H1 (cell line): ENCODE measurements around the gene RS1. TPM values are rescaled to one million over a fixed set of nuclear protein-coding genes. Genes with fewer than 3 reads are reported as not detected.

ENCODE experiments used
- CTCF ChIA-PET: fragments of 300-600 bp; sonication (Branson Sonifier 250); formaldehyde crosslinking; loops from one replicate; lab custom pipeline; 2021; ENCODE audit not compliant: partially characterized antibody; lab: Charles Lee
- POLR2A ChIA-PET: fragments of 300-600 bp; sonication (Branson Sonifier 250); formaldehyde crosslinking; loops from one replicate; lab custom pipeline; 2021; ENCODE audit warnings: inconsistent platforms; ENCODE audit not compliant: partially characterized antibody; lab: Charles Lee
- DNase-seq, 2 experiments: peaks; one replicate each; pipeline versions ENCODE4 v3.0.0 to v3.0.0-alpha.2; 2010 to 2022; ENCODE audit warnings: low spot score in 2 of 2, low read depth in 1 of 2, mixed read lengths in 1 of 2
- FAIRE-seq: peaks from 2 replicates; lab custom pipeline; 2011; peaks lifted over from hg19 to GRCh38; lab: Jason Lieb, UNC
- H2AFZ ChIP-seq: 2 replicates; pipeline ENCODE4 v1.8.1; 2012; ENCODE audit warnings: low read length, inconsistent platforms
- H2AK5ac ChIP-seq: 2 replicates; pipeline ENCODE4 v1.6.1; 2013; ENCODE audit warnings: low read depth, low read length
- H2BK120ac ChIP-seq: replicated peaks from 2 replicates; pipeline ENCODE3; 2013; ENCODE audit warnings: low read depth, low read length, inconsistent platforms
- H2BK12ac ChIP-seq: 2 replicates; pipeline ENCODE4 v1.6.1; 2013; ENCODE audit warnings: low read depth, low read length
- H2BK15ac ChIP-seq: 2 replicates; pipeline ENCODE4 v1.6.1; 2013; ENCODE audit warnings: low read length
- H2BK20ac ChIP-seq: 2 replicates; pipeline ENCODE4 v1.6.1; 2013; ENCODE audit warnings: low read length
- H2BK5ac ChIP-seq: 2 replicates; pipeline ENCODE4 v1.6.1; 2013; ENCODE audit warnings: low read depth, low read length
- H3K14ac ChIP-seq: 2 replicates; pipeline ENCODE4 v1.6.1; 2013; ENCODE audit warnings: inconsistent platforms; ENCODE audit not compliant: insufficient read length
- H3K18ac ChIP-seq: 2 replicates; pipeline ENCODE4 v1.6.1; 2013; ENCODE audit warnings: low read length; ENCODE audit errors: extremely low read depth
- H3K23ac ChIP-seq: 2 replicates; pipeline ENCODE4 v1.6.1; 2013; ENCODE audit warnings: inconsistent platforms; ENCODE audit not compliant: insufficient read length
- H3K23me2 ChIP-seq: 2 replicates; pipeline ENCODE4 v1.6.1; 2013; ENCODE audit warnings: low read depth, low read length
- H3K27ac ChIP-seq: 2 replicates; pipeline ENCODE4 v1.6.1; 2011; ENCODE audit warnings: low read depth, low read length, inconsistent platforms
- H3K27me3 ChIP-seq, 4 experiments: replicated peaks in 1 of 4; 1 replicate in 1 of 4; 2 replicates in 3 of 4; pipeline versions ENCODE4 v1.6.1 to v1.8.1; 2011 to 2013; ENCODE audit warnings: low read length in 3 of 4, mild to moderate bottlenecking in 3 of 4, inconsistent platforms in 2 of 4, mixed read lengths in 2 of 4, moderate library complexity in 1 of 4; ENCODE audit not compliant: control insufficient read depth in 3 of 4, insufficient read depth in 3 of 4; ENCODE audit errors: extremely low read depth in 1 of 4
- H3K36me3 ChIP-seq, 4 experiments: 2 replicates each; pipeline versions ENCODE4 v1.6.1 to v1.8.1; 2011 to 2013; ENCODE audit warnings: mild to moderate bottlenecking in 4 of 4, low read length in 3 of 4, moderate library complexity in 2 of 4, control low read depth in 1 of 4, inconsistent platforms in 1 of 4; ENCODE audit not compliant: insufficient read depth in 4 of 4, control insufficient read depth in 2 of 4
- H3K4ac ChIP-seq: replicated peaks from 2 replicates; pipeline ENCODE3; 2013; ENCODE audit warnings: low read length, low read depth, mixed read lengths, inconsistent platforms; ENCODE audit not compliant: insufficient read length
- H3K4me1 ChIP-seq, 4 experiments: replicated peaks in 1 of 4; 1 replicate in 1 of 4; 2 replicates in 3 of 4; pipeline versions ENCODE4 v1.6.1 to v1.8.1; 2011 to 2013; ENCODE audit warnings: low read length in 3 of 4, inconsistent platforms in 2 of 4, mixed read lengths in 1 of 4; ENCODE audit not compliant: insufficient read depth in 4 of 4, control insufficient read depth in 3 of 4
- H3K4me2 ChIP-seq, 2 experiments: 2 replicates each; pipeline versions ENCODE4 v1.6.1 to v1.8.1; 2011 to 2013; ENCODE audit warnings: low read depth in 2 of 2, low read length in 2 of 2, control low read depth in 1 of 2, inconsistent platforms in 1 of 2, mild to moderate bottlenecking in 1 of 2; ENCODE audit not compliant: insufficient read depth in 1 of 2
- H3K4me3 ChIP-seq, 4 experiments: fragments of 200-600, 300-600 bp in 1 of 4; sonication (generic), shearing (Covaris generic), sonication (Bioruptor Twin) in 1 of 4; 2 replicates each; pipeline versions ENCODE4 v1.5.1 to v1.8.1; 2011 to 2016; ENCODE audit warnings: low read length in 4 of 4, low read depth in 3 of 4, control low read depth in 2 of 4, inconsistent platforms in 2 of 4, mild to moderate bottlenecking in 2 of 4, mixed read lengths in 1 of 4, moderate library complexity in 1 of 4; ENCODE audit not compliant: insufficient read depth in 2 of 4; ENCODE audit errors: extremely low read depth in 1 of 4
- H3K56ac ChIP-seq: replicated peaks from 2 replicates; pipeline ENCODE3; 2013; ENCODE audit warnings: low read depth, mild to moderate bottlenecking, mixed read lengths, low read length, inconsistent platforms; ENCODE audit not compliant: insufficient read length
- H3K79me1 ChIP-seq: 2 replicates; pipeline ENCODE4 v1.6.1; 2013; ENCODE audit warnings: low read depth, low read length, control low read depth
- H3K79me2 ChIP-seq, 2 experiments: 2 replicates each; pipeline versions ENCODE4 v1.6.1 to v1.8.1; 2012 to 2013; ENCODE audit warnings: low read length in 2 of 2, mild to moderate bottlenecking in 2 of 2, inconsistent platforms in 1 of 2; ENCODE audit not compliant: insufficient read depth in 2 of 2, control insufficient read depth in 1 of 2
- H3K9ac ChIP-seq, 4 experiments: replicated peaks in 1 of 4; 1 replicate in 1 of 4; 2 replicates in 3 of 4; pipeline versions ENCODE4 v1.6.1 to v1.8.1; 2011 to 2013; ENCODE audit warnings: low read depth in 3 of 4, low read length in 3 of 4, control low read depth in 2 of 4, mild to moderate bottlenecking in 2 of 4, moderate library complexity in 2 of 4, inconsistent platforms in 1 of 4; ENCODE audit errors: extremely low read depth in 1 of 4
- H3K9me3 ChIP-seq, 2 experiments: 2 replicates each; pipeline versions ENCODE4 v1.6.1 to v1.8.1; 2012 to 2013; ENCODE audit warnings: mild to moderate bottlenecking in 2 of 2, moderate library complexity in 2 of 2, control low read depth in 1 of 2, inconsistent platforms in 1 of 2, low read depth in 1 of 2, low read length in 1 of 2, mixed read lengths in 1 of 2; ENCODE audit not compliant: insufficient read depth in 2 of 2
- H4K20me1 ChIP-seq, 2 experiments: replicated peaks in 1 of 2; 2 replicates each; pipeline versions ENCODE3 to v1.8.1; 2011 to 2013; ENCODE audit warnings: inconsistent platforms in 2 of 2, low read length in 2 of 2, mild to moderate bottlenecking in 1 of 2; ENCODE audit not compliant: insufficient read depth in 2 of 2, control insufficient read depth in 1 of 2
- H4K5ac ChIP-seq: 2 replicates; pipeline ENCODE4 v1.6.1; 2013; ENCODE audit warnings: low read length, low read depth, mixed read lengths, inconsistent platforms; ENCODE audit not compliant: insufficient read length
- H4K8ac ChIP-seq: 2 replicates; pipeline ENCODE4 v1.8.0; 2013; ENCODE audit warnings: mild to moderate bottlenecking, moderate library complexity, low read length, inconsistent platforms; ENCODE audit not compliant: insufficient read depth; ENCODE audit errors: extremely low read depth
- H4K91ac ChIP-seq: replicated peaks from 2 replicates; pipeline ENCODE3; 2013; ENCODE audit warnings: low read length, mixed read lengths, inconsistent platforms; ENCODE audit not compliant: insufficient read length
- ATF3 ChIP-seq: IDR thresholded peaks from 2 replicates; pipeline ENCODE4 v1.6.1; 2011; ENCODE audit warnings: low read depth, mild to moderate bottlenecking, low read length; ENCODE audit not compliant: insufficient read depth
- CBX5 ChIP-seq: fragments of 300-800, 300-1000 bp; sonication (generic); IDR thresholded peaks from 2 replicates; pipeline ENCODE4 v1.7.1; 2016; ENCODE audit warnings: antibody characterized with exemption, low read length, low read depth
- CTBP2 ChIP-seq: IDR thresholded peaks from 2 replicates; pipeline ENCODE4 v1.7.0; 2011; ENCODE audit warnings: borderline replicate concordance, mild to moderate bottlenecking, moderate library complexity, mixed read lengths, low read length; ENCODE audit not compliant: insufficient read depth, insufficient read length
- EGR1 ChIP-seq: IDR thresholded peaks from 2 replicates; pipeline ENCODE4 v1.6.1; 2011; ENCODE audit warnings: low read depth, low read length, borderline replicate concordance
- EP300 ChIP-seq, 2 experiments: IDR thresholded peaks; 1 replicate in 1 of 2; 2 replicates in 1 of 2; pipeline ENCODE4 v1.6.1; 2011 to 2012; ENCODE audit warnings: low read depth in 2 of 2, low read length in 2 of 2, mild to moderate bottlenecking in 2 of 2, borderline replicate concordance in 1 of 2, inconsistent platforms in 1 of 2, moderate library complexity in 1 of 2
- GABPA ChIP-seq: IDR thresholded peaks from 2 replicates; pipeline ENCODE4 v1.6.1; 2011; ENCODE audit warnings: mild to moderate bottlenecking, low read length, moderate library complexity, borderline replicate concordance; ENCODE audit not compliant: insufficient read depth
- NRF1 ChIP-seq: IDR thresholded peaks from 2 replicates; pipeline ENCODE4 v1.6.1; 2011; ENCODE audit warnings: mild to moderate bottlenecking, low read depth, low read length, improper control_type of control experiment
- RAD21 ChIP-seq, 2 experiments: IDR thresholded peaks in 1 of 2; conservative IDR thresholded peaks in 1 of 2; 2 replicates each; pipeline ENCODE4 v1.6.1; 2011; ENCODE audit warnings: low read depth in 2 of 2, low read length in 2 of 2, improper control_type of control experiment in 1 of 2, inconsistent platforms in 1 of 2, mild to moderate bottlenecking in 1 of 2, moderate library complexity in 1 of 2
- SIX5 ChIP-seq: IDR thresholded peaks from 2 replicates; pipeline ENCODE4 v1.6.1; 2011; ENCODE audit warnings: mild to moderate bottlenecking, low read depth, low read length
- SP1 ChIP-seq: IDR thresholded peaks from 2 replicates; pipeline ENCODE4 v1.6.1; 2011; ENCODE audit warnings: low read depth, low read length
- WGBS, 2 experiments: shearing (Covaris generic) in 1 of 2; methylation state at CpG; one replicate each; pipeline versions ENCODE4 v1.1.6 to v1.1.7; 2013 to 2015; ENCODE audit warnings: low lambda C conversion rate in 2 of 2, mixed read lengths in 2 of 2, inconsistent platforms in 1 of 2, low coverage in 1 of 2, missing lambda C conversion rate in 1 of 2; ENCODE audit not compliant: insufficient replicate concordance in 2 of 2, insufficient coverage in 1 of 2, insufficient read length in 1 of 2; ENCODE audit errors: extremely low coverage in 1 of 2, missing lambda C conversion rate in 1 of 2; 5-methylcytosine and 5-hydroxymethylcytosine counted together
- polyA plus RNA-seq, 7 experiments: library from polyadenylated mRNA; depleted of rRNA in 3 of 7; stranded (reverse) in 5 of 7; unstranded in 2 of 7; fragments of >200 nt in 5 of 7; fragments of 200-250 nt in 2 of 7; gene quantifications; 1 replicate in 5 of 7; 2 replicates in 1 of 7; 4 replicates in 1 of 7; pipeline versions ENCODE4 v1.2.1 to v1.2.3, GENCODE V29; 2011 to 2013; ENCODE audit warnings: missing spikeins in 2 of 7, mixed read lengths in 2 of 7
- total RNA-seq: library from RNA; stranded (reverse); fragmentation: NEBNext Ultra II Directional; extraction: Animal tissue kit (Norgen Biotek cat#: 25700); gene quantifications from 2 replicates; pipeline ENCODE4 v1.2.1, GENCODE V29; 2021

RS1 gene
- total and polyA plus RNA-seq, 2 of the 8 experiments (the other 6 are each of a cell fraction or from before 2014, with no cell fraction given): 0.03 TPM; not detected in 1

- peaks cover 2% of the 10 kb centered on the region; the same call in 1 of the 2 replicates for H3K23me2 ChIP-seq
- TF ChIP-seq EP300 (IDR thresholded peaks at IDR 0.05; ENCODE audit: borderline replicate concordance in 1 of 2, low read depth in 2 of 2, low read length in 2 of 2) (no peak), CTBP2 (no peak), SP1 (no peak), RAD21 (IDR thresholded peaks at IDR 0.05 in 1 of 2, conservative IDR thresholded peaks at IDR 0.05 in 1 of 2; ENCODE audit: low read depth in 2 of 2, low read length in 2 of 2) (no peak), GABPA (no peak), ATF3 (no peak), CBX5 (no peak), EGR1 (no peak), SIX5 (no peak), NRF1 (no peak)
- no peaks in the 10 kb centered on the region; a peak in 1 of 7 replicates for H3K4me1 ChIP-seq
- no peak overlapping the region for H3K4me3 ChIP-seq
- H2AK5ac ChIP-seq: no peak overlapping the region
- ChIA-PET CTCF (interaction anchor here (0.5 to 3.5 kb wide), 15 partner anchors 10 to 428 kb away, joined by 3 to 15 read pairs (median 6); partner anchors contain the start of gene PPEF1), POLR2A (no interaction called here)
- H4K8ac ChIP-seq: no peak overlapping the region
- 0 out of 4 replicates have a peak overlapping the region, but pooled peaks of 1 of the 2 experiments have one; percentile 42 for H3K4me2 ChIP-seq
- H3K79me1 ChIP-seq: no peaks in the 10 kb centered on the region
- no CpG with 5 or more reads among the region's 10 CpGs for WGBS, 2 experiments
- no peak overlapping the region for H2BK15ac ChIP-seq
- no peak overlapping the region for H3K18ac ChIP-seq
- FAIRE-seq: no peak
- H4K5ac ChIP-seq: no peak overlapping the region
- H3K36me3 ChIP-seq: no peaks in the 10 kb centered on the region
- H3K9me3 ChIP-seq: no peaks in the 10 kb centered on the region
- H4K91ac ChIP-seq: no peak overlapping the region
- no peak overlapping the region for H3K9ac ChIP-seq
- no peaks in the 10 kb centered on the region for H3K79me2 ChIP-seq
- H3K27ac ChIP-seq: no peak overlapping the region
- no peaks in the 10 kb centered on the region for H4K20me1 ChIP-seq
- H3K23ac ChIP-seq: no peak overlapping the region
- no peak overlapping the region for H3K56ac ChIP-seq
- H3K4ac ChIP-seq: no peak overlapping the region
- H2AFZ ChIP-seq: no peak overlapping the region
- no peak overlapping the region for H2BK20ac ChIP-seq
- DNase-seq: no peak
- H3K27me3 ChIP-seq: no peaks in the 10 kb centered on the region; a peak in 1 of 7 replicates
- no peak overlapping the region for H2BK12ac ChIP-seq
- no peak overlapping the region for H2BK5ac ChIP-seq
- no peak overlapping the region for H3K14ac ChIP-seq
- H2BK120ac ChIP-seq: no peak overlapping the region
Observed at GRCh38 chrX:18676050-18676449, 4.1 kb upstream of the RS1 start.
